HEK293 (cell line): ENCODE results near the gene TOMM70.

Experiments used
- GLIS1 ChIP-seq: fragments of 450-650 bp; formaldehyde crosslinking; IDR thresholded peaks from 2 replicates; pipeline ENCODE4 v1.5.1; 2016; ENCODE audit warnings: missing biosample characterization, missing genetic modification characterization
- MEIS1 ChIP-seq: sonication (generic); formaldehyde crosslinking; IDR thresholded peaks from 2 replicates; pipeline ENCODE4 v1.8.1; 2022; ENCODE audit warnings: missing genetic modification reagents, mild to moderate bottlenecking, borderline replicate concordance
- REST ChIP-seq: fragments of 450-650 bp; formaldehyde crosslinking; IDR thresholded peaks from 2 replicates; pipeline ENCODE4 v1.5.1; 2016; ENCODE audit warnings: missing biosample characterization, missing genetic modification characterization
- TRIM28 ChIP-seq: IDR thresholded peaks from 2 replicates; pipeline ENCODE4 v1.6.1; 2011; ENCODE audit warnings: low read length, control low read depth, borderline replicate concordance
- ZFP37 ChIP-seq: fragments of 450-650 bp; formaldehyde crosslinking; IDR thresholded peaks from 2 replicates; pipeline ENCODE4 v1.5.1; 2016; ENCODE audit warnings: missing biosample characterization, missing genetic modification characterization
- ZNF335 ChIP-seq: fragments of 450-650 bp; formaldehyde crosslinking; conservative IDR thresholded peaks from 2 replicates; pipeline ENCODE4 v1.5.1; 2016; ENCODE audit warnings: missing biosample characterization, missing genetic modification characterization
- ZNF701 ChIP-seq: fragments of 450-650 bp; formaldehyde crosslinking; IDR thresholded peaks from 2 replicates; pipeline ENCODE4 v1.5.1; 2016; ENCODE audit warnings: missing biosample characterization, missing genetic modification characterization
- ZNF76 ChIP-seq: fragments of 450-650 bp; formaldehyde crosslinking; IDR thresholded peaks from 2 replicates; pipeline ENCODE4; 2016; ENCODE audit warnings: low read depth, missing biosample characterization, missing genetic modification characterization, borderline replicate concordance
- ZNF791 ChIP-seq: fragments of 450-650 bp; formaldehyde crosslinking; IDR thresholded peaks from 2 replicates; pipeline ENCODE4 v1.5.1; 2016; ENCODE audit warnings: missing biosample characterization, missing genetic modification characterization
- ZNF837 ChIP-seq: fragments of 450-650 bp; formaldehyde crosslinking; IDR thresholded peaks from 2 replicates; pipeline ENCODE4 v1.5.1; 2016; ENCODE audit warnings: missing biosample characterization, missing genetic modification characterization
- TF ChIP-seq, protein P1 (sequence below): fragments of 450-650 bp; formaldehyde crosslinking; IDR thresholded peaks from 2 replicates; pipeline ENCODE4 v1.5.1; 2016; ENCODE audit warnings: missing biosample characterization, missing genetic modification characterization

- TF ChIP-seq MEIS1 (CRISPR knock-in tag) (no peak), GLIS1 (no peak), ZNF701 (tag by site-specific recombination) (no peak), ZNF76 (tag by site-specific recombination) (no peak), ZFP37 (no peak), REST (tag by site-specific recombination) (no peak), ZNF791 (tag by site-specific recombination) (no peak), ZNF335 (tag by site-specific recombination) (no peak), ZNF837 (tag by site-specific recombination) (no peak), TRIM28 (no peak)
- TF ChIP-seq, protein P1, sequence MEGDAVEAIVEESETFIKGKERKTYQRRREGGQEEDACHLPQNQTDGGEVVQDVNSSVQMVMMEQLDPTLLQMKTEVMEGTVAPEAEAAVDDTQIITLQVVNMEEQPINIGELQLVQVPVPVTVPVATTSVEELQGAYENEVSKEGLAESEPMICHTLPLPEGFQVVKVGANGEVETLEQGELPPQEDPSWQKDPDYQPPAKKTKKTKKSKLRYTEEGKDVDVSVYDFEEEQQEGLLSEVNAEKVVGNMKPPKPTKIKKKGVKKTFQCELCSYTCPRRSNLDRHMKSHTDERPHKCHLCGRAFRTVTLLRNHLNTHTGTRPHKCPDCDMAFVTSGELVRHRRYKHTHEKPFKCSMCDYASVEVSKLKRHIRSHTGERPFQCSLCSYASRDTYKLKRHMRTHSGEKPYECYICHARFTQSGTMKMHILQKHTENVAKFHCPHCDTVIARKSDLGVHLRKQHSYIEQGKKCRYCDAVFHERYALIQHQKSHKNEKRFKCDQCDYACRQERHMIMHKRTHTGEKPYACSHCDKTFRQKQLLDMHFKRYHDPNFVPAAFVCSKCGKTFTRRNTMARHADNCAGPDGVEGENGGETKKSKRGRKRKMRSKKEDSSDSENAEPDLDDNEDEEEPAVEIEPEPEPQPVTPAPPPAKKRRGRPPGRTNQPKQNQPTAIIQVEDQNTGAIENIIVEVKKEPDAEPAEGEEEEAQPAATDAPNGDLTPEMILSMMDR: no peak
Measured at GRCh38 chr3:100416863-100417262, 16.0 kb upstream of the TOMM70 start.
